K562 (cell line): Measurements from ENCODE around the gene ZNF45.

ENCODE experiments used
- DNMT1 ChIP-seq: fragments of 450-650 bp; IDR thresholded peaks from 2 replicates; pipeline ENCODE4 v1.6.1; 2016; ENCODE audit warnings: antibody characterized with exemption, mild to moderate bottlenecking
- EZH2 ChIP-seq: IDR thresholded peaks from 2 replicates; pipeline ENCODE4 v1.6.1; 2012; ENCODE audit warnings: low read depth, mild to moderate bottlenecking, inconsistent platforms, low read length, borderline replicate concordance
- FOSL1 ChIP-seq: fragments of 200-800 bp; sonication (Bioruptor generic); conservative IDR thresholded peaks from 2 replicates; pipeline ENCODE4 v1.6.1; 2016; ENCODE audit warnings: missing genetic modification characterization, missing compliant biosample characterization
- KDM5B ChIP-seq: fragments of 200-600 bp; sonication (generic); IDR thresholded peaks from 2 replicates; pipeline ENCODE4 v1.6.1; 2012; ENCODE audit warnings: low read depth, mild to moderate bottlenecking, moderate library complexity, low read length, control low read depth, inconsistent platforms; ENCODE audit not compliant: insufficient replicate concordance
- KLF16 ChIP-seq: IDR thresholded peaks from 2 replicates; pipeline ENCODE4 v1.6.1; 2016; ENCODE audit warnings: antibody characterized with exemption
- MYNN ChIP-seq, 2 experiments: sonication (generic); formaldehyde crosslinking in 1 of 2; IDR thresholded peaks; 2 replicates each; pipeline versions ENCODE4 v1.5.0 to v1.6.1; 2016 to 2020; ENCODE audit warnings: antibody characterized with exemption in 1 of 2, missing genetic modification reagents in 1 of 2
- SMC3 ChIP-seq: conservative IDR thresholded peaks from 2 replicates; pipeline ENCODE4 v1.6.1; 2011; ENCODE audit warnings: low read depth, low read length, improper control_type of control experiment; ENCODE audit not compliant: insufficient read depth
- STAT5A ChIP-seq: IDR thresholded peaks from 2 replicates; pipeline ENCODE4 v1.6.1; 2012; ENCODE audit warnings: low read length, inconsistent platforms, borderline replicate concordance
- ZNF175 ChIP-seq: fragments of 200-800 bp; sonication (Bioruptor generic); IDR thresholded peaks from 2 replicates; pipeline ENCODE4 v1.6.1; 2016; ENCODE audit warnings: low read depth, mild to moderate bottlenecking, missing genetic modification characterization, missing compliant biosample characterization
- ZNF407 ChIP-seq: fragments of 450-650 bp; IDR thresholded peaks from 2 replicates; pipeline ENCODE4 v1.6.1; 2016; ENCODE audit warnings: low read depth
- TF ChIP-seq, protein P1 (sequence below): fragments of 250-450 bp; sonication (Bioruptor Pico); IDR thresholded peaks from 2 replicates; pipeline ENCODE4 v1.5.0; 2021; ENCODE audit warnings: mild to moderate bottlenecking, borderline replicate concordance
- TF ChIP-seq, protein P2 (sequence below): fragments of 250-450 bp; sonication (Bioruptor Pico); IDR thresholded peaks from 2 replicates; pipeline ENCODE4 v1.5.0; 2020; ENCODE audit warnings: mild to moderate bottlenecking, borderline replicate concordance
- TF ChIP-seq, protein P3 (sequence below), 3 experiments: IDR thresholded peaks in 2 of 3; conservative IDR thresholded peaks in 1 of 3; 2 replicates each; pipeline ENCODE4 v1.5.1; 2011 to 2012; ENCODE audit warnings: low read length in 3 of 3, mild to moderate bottlenecking in 3 of 3, control low read depth in 2 of 3, improper control_type of control experiment in 1 of 3, inconsistent platforms in 1 of 3, low read depth in 1 of 3, mixed read lengths in 1 of 3, moderate library complexity in 1 of 3; ENCODE audit not compliant: insufficient read depth in 2 of 3

DNA sequence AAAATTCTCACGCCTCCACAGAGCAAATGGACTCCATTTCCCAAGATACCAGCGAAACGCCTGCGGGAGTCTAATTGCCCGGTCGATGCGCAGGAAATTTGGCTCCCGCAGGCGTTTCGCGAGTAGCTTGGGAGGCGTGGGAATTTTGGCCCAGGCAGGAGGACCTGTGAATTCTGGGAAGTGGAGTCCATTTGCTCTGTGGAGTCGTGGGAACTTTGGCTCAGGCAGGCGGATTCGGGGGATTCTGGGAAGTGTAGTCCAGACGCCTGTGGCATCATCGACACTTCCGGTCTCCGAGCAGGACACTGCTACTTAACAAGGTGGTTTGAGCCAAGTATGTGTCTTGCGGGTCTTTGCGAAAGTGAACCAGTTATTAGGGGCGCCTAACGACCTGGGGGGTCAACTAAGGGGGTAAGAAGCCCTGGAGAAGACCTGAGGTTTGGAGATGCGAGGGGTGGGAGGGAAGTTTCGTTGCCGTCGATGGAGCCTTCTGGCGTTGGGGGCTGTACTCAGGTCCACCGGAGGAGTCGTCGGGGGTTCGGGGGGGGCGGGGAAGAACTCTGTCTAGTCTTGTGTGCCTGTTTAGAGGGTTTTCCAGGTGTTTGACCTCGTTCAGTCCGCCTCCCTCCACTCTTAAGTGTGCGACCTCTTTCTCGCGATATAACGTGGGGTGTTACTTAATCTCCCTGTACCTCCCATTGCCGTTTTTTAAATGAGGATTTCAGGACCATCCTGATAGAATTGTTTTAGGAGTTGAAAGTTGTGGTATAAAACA is 49.0 kb upstream of the ZNF45 start, which contains the start of gene ZNF155:
- TF ChIP-seq, protein P1, sequence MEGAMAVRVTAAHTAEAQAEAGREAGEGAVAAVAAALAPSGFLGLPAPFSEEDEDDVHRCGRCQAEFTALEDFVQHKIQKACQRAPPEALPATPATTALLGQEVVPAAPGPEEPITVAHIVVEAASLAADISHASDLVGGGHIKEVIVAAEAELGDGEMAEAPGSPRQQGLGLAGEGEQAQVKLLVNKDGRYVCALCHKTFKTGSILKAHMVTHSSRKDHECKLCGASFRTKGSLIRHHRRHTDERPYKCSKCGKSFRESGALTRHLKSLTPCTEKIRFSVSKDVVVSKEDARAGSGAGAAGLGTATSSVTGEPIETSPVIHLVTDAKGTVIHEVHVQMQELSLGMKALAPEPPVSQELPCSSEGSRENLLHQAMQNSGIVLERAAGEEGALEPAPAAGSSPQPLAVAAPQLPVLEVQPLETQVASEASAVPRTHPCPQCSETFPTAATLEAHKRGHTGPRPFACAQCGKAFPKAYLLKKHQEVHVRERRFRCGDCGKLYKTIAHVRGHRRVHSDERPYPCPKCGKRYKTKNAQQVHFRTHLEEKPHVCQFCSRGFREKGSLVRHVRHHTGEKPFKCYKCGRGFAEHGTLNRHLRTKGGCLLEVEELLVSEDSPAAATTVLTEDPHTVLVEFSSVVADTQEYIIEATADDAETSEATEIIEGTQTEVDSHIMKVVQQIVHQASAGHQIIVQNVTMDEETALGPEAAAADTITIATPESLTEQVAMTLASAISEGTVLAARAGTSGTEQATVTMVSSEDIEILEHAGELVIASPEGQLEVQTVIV (CRISPR knock-in tag) = no peak
- TF ChIP-seq STAT5A = no peak
- no peak for TF ChIP-seq DNMT1
- TF ChIP-seq FOSL1 (tag) = no peak
- TF ChIP-seq, protein P2, sequence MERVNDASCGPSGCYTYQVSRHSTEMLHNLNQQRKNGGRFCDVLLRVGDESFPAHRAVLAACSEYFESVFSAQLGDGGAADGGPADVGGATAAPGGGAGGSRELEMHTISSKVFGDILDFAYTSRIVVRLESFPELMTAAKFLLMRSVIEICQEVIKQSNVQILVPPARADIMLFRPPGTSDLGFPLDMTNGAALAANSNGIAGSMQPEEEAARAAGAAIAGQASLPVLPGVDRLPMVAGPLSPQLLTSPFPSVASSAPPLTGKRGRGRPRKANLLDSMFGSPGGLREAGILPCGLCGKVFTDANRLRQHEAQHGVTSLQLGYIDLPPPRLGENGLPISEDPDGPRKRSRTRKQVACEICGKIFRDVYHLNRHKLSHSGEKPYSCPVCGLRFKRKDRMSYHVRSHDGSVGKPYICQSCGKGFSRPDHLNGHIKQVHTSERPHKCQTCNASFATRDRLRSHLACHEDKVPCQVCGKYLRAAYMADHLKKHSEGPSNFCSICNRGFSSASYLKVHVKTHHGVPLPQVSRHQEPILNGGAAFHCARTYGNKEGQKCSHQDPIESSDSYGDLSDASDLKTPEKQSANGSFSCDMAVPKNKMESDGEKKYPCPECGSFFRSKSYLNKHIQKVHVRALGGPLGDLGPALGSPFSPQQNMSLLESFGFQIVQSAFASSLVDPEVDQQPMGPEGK = no peak
- no peak for TF ChIP-seq ZNF407
- 0 out of 2 replicates have a peak, but pooled peaks have one; percentile 38 for TF ChIP-seq ZNF175 (CRISPR knock-in tag)
- TF ChIP-seq KDM5B = no peak
- TF ChIP-seq, protein P3, sequence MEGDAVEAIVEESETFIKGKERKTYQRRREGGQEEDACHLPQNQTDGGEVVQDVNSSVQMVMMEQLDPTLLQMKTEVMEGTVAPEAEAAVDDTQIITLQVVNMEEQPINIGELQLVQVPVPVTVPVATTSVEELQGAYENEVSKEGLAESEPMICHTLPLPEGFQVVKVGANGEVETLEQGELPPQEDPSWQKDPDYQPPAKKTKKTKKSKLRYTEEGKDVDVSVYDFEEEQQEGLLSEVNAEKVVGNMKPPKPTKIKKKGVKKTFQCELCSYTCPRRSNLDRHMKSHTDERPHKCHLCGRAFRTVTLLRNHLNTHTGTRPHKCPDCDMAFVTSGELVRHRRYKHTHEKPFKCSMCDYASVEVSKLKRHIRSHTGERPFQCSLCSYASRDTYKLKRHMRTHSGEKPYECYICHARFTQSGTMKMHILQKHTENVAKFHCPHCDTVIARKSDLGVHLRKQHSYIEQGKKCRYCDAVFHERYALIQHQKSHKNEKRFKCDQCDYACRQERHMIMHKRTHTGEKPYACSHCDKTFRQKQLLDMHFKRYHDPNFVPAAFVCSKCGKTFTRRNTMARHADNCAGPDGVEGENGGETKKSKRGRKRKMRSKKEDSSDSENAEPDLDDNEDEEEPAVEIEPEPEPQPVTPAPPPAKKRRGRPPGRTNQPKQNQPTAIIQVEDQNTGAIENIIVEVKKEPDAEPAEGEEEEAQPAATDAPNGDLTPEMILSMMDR (IDR thresholded peaks at IDR 0.05 in 2 of 3, conservative IDR thresholded peaks at IDR 0.05 in 1 of 3; ENCODE audit: insufficient read depth in 2 of 3, low read depth in 1 of 3, low read length in 3 of 3) = no peak
- TF ChIP-seq KLF16 = no peak
- TF ChIP-seq EZH2 = no peak
- no peak for TF ChIP-seq MYNN (IDR thresholded peaks at IDR 0.05)
- no peak for TF ChIP-seq MYNN (CRISPR knock-in tag; IDR thresholded peaks at IDR 0.05)
- no peak for TF ChIP-seq SMC3
